LoVo (cell line): ENCODE measurements around the gene TLL1.

Experiments used
- DNase-seq: peaks from one replicate; pipeline ENCODE4 v3.0.0-alpha.2; 2016; ENCODE audit warnings: low spot score

TLL1 gene

DNA sequence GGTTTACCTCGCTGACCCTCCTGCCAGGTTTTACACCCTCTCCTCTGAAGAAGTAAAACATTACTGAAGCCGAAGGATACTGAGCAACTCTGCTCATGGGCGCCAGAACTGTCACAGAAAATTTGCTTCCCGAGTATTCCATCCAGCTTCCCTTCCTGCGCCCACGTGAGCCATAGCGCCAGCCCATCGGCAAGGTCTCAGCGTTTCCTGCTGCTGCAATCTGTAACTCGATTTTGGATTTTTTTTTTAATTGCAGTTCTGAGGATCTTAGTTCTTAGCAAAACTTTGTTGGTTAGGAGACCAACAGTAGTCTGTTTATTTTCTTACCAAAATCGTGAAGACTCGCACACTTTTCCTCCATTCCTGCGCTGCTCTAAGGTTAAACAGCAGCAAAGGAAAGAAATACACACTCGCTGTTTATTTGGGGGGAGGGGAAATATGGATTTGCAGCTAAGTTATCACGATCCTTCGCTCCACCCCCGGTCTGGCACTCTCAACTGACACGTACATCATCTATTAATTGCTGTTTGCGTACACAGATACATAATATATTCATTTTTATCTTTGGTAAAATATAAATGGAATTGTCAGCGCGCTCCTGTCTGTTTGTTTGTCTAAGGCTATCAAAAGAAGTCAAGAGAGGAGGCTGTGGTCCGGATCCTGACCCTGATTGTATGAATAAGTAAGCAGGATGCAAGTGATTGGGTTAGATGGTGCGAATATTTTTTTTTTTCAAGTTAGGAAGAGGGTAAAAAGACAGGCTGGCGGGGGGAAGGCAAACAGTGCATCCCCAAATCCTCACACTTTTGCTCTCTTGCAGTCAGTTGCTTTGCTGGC is at the start of gene TLL1:
TLL1 (plus strand) TSS at position 777 of the 837 bp plus-strand sequence. CDS start 668 bp downstream, outside the sequence.
- no peak for DNase-seq

DNA sequence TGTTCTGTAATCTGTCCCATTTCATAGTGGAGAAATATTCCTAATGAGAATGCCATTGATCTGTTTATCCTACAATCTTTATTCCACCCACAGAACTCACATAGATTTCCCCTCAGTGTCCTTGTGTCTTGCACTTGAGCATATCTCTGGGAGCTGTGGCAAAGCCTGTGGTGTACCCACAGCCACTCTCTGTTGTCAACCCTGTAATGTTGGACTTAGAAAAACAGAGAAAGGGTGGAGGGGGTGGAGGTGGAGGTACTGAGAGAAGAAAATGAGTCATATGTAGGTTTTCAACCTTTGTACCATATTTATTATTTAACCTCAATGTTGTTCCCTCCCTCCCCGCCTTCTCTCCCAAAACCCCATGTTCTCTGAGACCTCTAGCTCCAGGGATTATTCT is 46.9 kb upstream of the TLL1 start:
- no peak for DNase-seq

- no peak for DNase-seq
Measured at GRCh38 chr4:165827018-165827417, 46.0 kb upstream of the TLL1 start.

DNA sequence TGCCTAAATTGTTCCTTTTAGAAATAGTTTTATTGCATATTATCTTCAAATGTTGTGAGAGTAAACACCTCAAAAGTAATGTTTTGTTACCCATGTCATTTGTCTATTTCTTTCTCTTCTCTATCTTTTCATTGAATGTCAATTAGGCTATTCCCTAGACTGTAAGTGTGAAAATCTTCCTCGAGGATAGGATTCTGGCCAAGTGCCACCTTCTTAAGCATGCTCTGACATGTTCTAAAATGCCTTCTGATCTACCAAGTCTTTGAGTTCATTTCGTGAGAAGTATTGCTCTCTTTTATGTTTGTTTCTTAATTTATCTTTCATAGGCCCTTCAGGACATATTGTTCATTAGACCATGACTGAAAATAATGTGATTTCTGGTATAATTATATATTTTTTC is 44.1 kb upstream of the TLL1 start:
- peak; percentile 16 for DNase-seq

DNA sequence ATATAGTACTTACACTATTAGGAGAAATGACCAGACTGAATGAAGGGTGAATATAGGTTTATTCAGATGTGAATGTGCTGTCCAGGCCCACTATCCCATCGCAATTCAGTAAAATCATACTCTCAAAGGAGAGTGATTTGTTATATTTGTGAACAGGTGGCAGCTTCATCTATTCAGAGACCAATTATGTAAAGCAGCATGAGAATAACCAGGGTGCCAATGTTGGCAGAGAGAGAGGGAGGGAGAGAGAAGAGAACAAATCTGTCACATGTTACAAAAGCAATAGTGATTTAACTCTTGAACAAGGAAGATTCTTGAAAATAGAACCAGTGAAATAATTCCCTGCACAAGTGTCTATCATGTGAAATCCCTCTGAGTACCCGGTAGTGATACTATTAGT is 38.9 kb upstream of the TLL1 start:
- no peak for DNase-seq

DNA sequence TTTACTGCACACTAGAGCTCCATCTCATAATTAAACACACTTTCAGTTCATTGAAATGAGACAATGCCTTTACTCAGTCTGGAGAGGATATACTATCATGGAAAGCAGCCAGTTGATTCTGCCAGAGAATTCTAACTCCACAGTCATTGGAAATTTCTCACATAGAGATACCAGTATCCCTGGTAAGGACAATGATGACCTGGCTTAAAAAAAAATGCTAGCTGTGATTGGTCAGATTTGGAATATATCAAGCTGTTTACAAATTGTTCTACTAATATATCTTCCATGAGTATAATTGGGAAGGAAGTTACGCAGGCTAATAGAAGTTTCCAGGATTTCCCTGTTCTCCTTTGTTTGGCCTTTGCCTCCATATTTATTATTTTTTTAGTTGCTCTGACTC is 34.5 kb upstream of the TLL1 start:
- no peak for DNase-seq

- no peak for DNase-seq
Measured at GRCh38 chr4:165839615-165840333, 33.3 kb upstream of the TLL1 start.

GRCh38 chr4:165842684-165843083 is 30.4 kb upstream of the TLL1 start:
- no peak for DNase-seq

GRCh38 chr4:165844161-165844560 is 28.9 kb upstream of the TLL1 start:
- DNase-seq, result no peak

- no peak for DNase-seq
Measured at GRCh38 chr4:165851256-165851655, 21.8 kb upstream of the TLL1 start.

DNA sequence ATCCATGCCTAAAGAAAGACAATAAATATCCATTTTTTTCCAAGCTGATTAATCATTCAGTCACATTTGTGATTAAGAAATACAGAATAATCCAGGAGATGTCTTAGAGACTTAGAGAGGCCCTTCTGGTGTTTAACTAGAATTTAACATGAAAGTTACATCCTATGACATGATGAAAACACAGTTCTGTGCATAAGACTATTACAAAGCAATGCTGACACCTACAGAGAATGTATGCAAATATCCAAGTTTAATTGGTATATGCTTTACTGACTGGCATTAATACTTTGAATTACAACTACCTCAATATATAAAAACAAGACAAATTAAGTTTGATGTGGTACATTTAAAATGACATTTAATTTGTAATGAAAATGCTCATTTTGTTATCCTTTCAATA is 17.8 kb upstream of the TLL1 start:
- no peak for DNase-seq

GRCh38 chr4:165861363-165861762 is 11.7 kb upstream of the TLL1 start:
- DNase-seq, result no peak

DNA sequence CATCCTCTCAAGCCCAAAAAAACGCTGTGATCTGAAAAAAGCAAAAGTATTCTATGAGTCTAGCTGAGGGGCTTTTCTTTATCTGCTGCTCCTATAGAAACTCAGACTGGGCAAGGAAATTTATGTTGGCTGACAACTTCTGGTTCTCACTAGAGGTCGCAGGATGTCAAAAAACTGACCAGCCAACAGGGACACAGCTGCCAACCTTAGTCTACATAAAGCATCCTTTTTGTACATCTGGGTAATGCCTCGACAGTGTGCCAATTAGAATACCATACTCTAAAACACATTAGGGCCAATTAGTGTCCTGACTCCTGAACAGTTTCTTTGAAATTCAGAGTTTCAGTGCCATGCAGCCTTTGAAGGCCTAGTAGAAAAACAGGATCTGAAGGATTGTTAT is 8.8 kb upstream of the TLL1 start:
- DNase-seq, result no peak

DNA sequence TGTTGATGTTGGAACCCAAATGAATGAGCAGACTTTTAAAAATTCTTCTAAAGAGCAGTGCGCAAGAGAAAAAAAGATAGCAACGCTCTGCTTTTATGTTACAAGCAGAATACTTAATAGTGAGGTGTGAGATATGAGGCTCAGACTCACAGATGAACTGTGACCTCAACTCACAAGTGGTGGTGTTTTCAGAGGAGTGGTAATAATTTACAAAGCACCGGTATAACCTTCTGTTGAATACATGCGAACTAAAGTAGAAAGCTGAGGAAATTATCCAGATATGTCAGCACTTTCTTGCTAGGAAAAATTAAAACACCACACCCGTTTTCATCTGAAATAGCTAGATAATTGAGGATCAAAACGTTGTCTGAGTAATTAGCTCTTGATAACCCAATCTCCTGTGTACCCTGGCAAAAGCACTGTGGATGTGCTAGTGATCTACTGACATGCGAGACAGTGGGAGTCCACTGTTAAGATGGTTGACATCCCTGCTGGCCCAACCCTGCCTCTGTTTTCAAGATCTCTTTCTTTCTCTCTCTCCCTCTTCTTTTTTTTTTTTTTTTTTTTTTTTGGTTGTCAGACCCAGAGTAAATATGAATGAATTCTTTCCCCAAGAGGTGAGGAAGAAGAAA is 6.9 kb upstream of the TLL1 start:
- DNase-seq, result no peak

- DNase-seq, result no peak
Measured at GRCh38 chr4:165867961-165868360, 5.1 kb upstream of the TLL1 start.

- DNase-seq, result no peak
Measured at GRCh38 chr4:165873298-165874071, 448 bp downstream of the TLL1 start.

DNA sequence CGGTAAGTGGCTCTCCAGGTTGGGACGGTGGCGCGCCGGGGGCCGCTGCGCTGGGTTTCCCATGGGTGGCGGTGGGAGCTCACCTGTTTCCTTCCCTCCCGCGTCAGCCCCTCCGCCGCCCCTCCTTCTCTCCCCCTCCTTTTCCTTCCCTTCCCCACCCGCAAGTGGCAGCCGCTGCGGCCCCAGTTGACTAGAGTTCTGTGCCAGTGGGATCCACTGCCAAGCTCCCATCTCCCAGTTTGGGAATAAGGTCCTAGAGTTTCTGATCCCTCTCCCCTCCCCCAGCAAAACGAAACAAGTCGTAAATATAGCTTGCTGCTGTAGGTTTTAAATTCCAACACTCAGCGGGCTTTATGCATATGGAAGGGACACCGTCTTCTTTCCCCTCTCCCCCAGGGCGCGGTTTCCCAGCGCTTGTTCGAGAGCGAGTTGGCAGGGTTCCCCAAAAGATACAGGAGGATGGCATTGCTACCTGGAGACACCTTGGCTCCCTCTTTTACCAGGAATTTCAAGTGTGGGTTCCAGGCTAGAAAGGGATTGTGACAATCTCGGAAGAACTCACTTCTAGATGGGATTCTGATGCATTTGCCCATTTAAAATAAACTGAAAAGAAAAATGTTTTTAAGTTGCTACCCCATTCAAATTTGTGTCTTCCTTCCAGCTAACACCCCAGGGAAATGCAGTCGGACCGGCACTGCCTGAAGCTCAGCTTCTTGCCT is 1.2 kb downstream of the TLL1 start:
- DNase-seq, result no peak

- DNase-seq, result no peak
Measured at GRCh38 chr4:165874791-165875371, 1.8 kb downstream of the TLL1 start.

GRCh38 chr4:165875446-165875845 is 2.4 kb downstream of the TLL1 start:
- no peak for DNase-seq

- DNase-seq, result no peak
Measured at GRCh38 chr4:165877286-165877685, 4.2 kb downstream of the TLL1 start.

- DNase-seq, result no peak
Measured at GRCh38 chr4:165879641-165880040, 6.6 kb downstream of the TLL1 start.
